OCI-LY1 (cell line): ENCODE measurements around the gene ZNF618.

Experiments used
- H2AFZ ChIP-seq: fragments of 200-600 bp; sonication (generic), shearing (Covaris generic); 2 replicates; pipeline ENCODE4 v1.6.0; 2014; ENCODE audit warnings: antibody characterized with exemption, mild to moderate bottlenecking, low read length
- H3F3A ChIP-seq: fragments of 200-600 bp; sonication (generic), shearing (Covaris generic); 2 replicates; pipeline ENCODE4 v1.6.0; 2014; ENCODE audit warnings: mild to moderate bottlenecking, antibody characterized with exemption, low read length, moderate library complexity; ENCODE audit not compliant: insufficient read depth
- H3K27ac ChIP-seq: fragments of 200-600 bp; sonication (generic); 2 replicates; pipeline ENCODE4 v1.5.1; 2014; ENCODE audit warnings: low read length, mixed run types, mild to moderate bottlenecking, low read depth; ENCODE audit not compliant: poor library complexity, severe bottlenecking
- H3K27me3 ChIP-seq: fragments of 200-600 bp; sonication (generic); 2 replicates; pipeline ENCODE4 v1.6.0; 2014; ENCODE audit warnings: antibody characterized with exemption, mild to moderate bottlenecking, low read length, moderate library complexity; ENCODE audit not compliant: insufficient read depth
- H3K36me3 ChIP-seq: fragments of 200-600 bp; sonication (generic); 2 replicates; pipeline ENCODE4 v1.6.1; 2014; ENCODE audit warnings: mild to moderate bottlenecking, antibody characterized with exemption, low read length, moderate library complexity, mixed read lengths; ENCODE audit not compliant: insufficient read depth
- H3K4me1 ChIP-seq: fragments of 200-600 bp; sonication (generic); 2 replicates; pipeline ENCODE4 v1.5.1; 2014; ENCODE audit warnings: mild to moderate bottlenecking, low read length, moderate library complexity; ENCODE audit not compliant: insufficient read depth, severe bottlenecking
- H3K4me2 ChIP-seq: fragments of 200-600 bp; sonication (generic), shearing (Covaris generic); 2 replicates; pipeline ENCODE4 v1.6.1; 2014; ENCODE audit warnings: low read length
- H3K4me3 ChIP-seq: fragments of 200-600 bp; sonication (generic); 2 replicates; pipeline ENCODE4 v1.5.1; 2014; ENCODE audit warnings: low read length, low read depth, mild to moderate bottlenecking, mixed read lengths; ENCODE audit not compliant: poor library complexity, severe bottlenecking
- H3K79me2 ChIP-seq: fragments of 200-600 bp; shearing (Covaris generic); 2 replicates; pipeline ENCODE4 v1.6.1; 2016; ENCODE audit warnings: mixed run types, low read length, mixed read lengths; ENCODE audit not compliant: insufficient read depth
- H3K9ac ChIP-seq: fragments of 200-600 bp; sonication (generic), shearing (Covaris generic); 2 replicates; pipeline ENCODE4 v1.6.1; 2014; ENCODE audit warnings: mild to moderate bottlenecking, low read length, mixed read lengths
- H3K9me2 ChIP-seq: fragments of 200-600 bp; sonication (generic), shearing (Covaris generic); 2 replicates; pipeline ENCODE4 v1.6.1; 2014; ENCODE audit warnings: low read depth, mild to moderate bottlenecking, low read length, mixed read lengths
- H3K9me3 ChIP-seq: fragments of 200-600 bp; shearing (Covaris generic); 2 replicates; pipeline ENCODE4 v1.6.1; 2014; ENCODE audit warnings: low read length, mixed read lengths
- H4K20me1 ChIP-seq: fragments of 200-600 bp; sonication (generic), shearing (Covaris generic); 2 replicates; pipeline ENCODE4 v1.6.0; 2016; ENCODE audit warnings: mild to moderate bottlenecking, low read length; ENCODE audit not compliant: insufficient read depth
- CTCF ChIP-seq: fragments of 200-600 bp; sonication (generic), shearing (Covaris generic); IDR thresholded peaks from 2 replicates; pipeline ENCODE4 v1.5.1; 2017; ENCODE audit warnings: mild to moderate bottlenecking, antibody characterized with exemption, low read length, moderate library complexity, mixed read lengths
- EZH2 ChIP-seq: fragments of 200-600 bp; sonication (generic), shearing (Covaris generic); IDR thresholded peaks from 2 replicates; pipeline ENCODE4 v1.8.0; 2017; ENCODE audit warnings: borderline replicate concordance, mixed run types, mild to moderate bottlenecking, antibody characterized with exemption, low read length, moderate library complexity, mixed read lengths

Gene ZNF618

DNA sequence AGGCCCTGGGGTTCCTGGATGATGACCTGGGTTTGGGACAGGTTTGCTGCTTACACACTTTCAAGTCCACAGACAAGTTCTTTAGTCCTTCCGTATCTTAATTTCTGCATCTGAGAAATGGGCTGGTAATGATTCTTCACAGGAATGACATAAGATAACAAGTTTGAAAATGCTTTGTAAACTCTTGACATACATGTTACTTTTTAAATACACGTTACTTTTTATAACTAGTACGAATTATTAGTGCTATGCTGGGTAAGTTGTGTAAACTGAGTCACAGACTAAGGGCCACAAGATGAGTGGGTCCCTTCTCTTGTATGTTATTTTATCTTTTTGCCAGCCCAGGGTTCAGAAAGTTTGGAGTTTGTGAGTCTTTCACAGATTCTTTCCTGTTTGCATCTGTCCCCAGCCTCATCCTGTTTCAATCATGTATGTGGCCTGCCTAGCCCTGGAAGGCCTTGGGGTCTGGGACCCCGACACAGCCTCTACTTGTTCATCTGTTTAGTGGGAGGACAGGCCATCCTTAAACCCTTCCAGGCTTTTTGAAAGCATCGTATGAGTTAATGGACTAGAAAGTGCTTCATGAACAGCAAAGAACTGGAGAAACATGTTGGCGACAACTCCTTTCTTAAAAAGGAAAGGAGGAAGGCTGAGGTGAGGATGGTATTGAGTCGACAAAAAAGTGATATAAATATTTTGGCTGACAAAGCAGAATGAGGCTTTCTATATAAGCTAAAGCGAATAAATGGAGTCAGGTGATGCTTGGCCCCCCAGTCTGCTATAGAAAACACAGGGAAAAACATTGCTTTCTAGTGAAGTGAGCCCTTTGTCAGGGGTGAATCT, 9.3 kb downstream of the ZNF618 start:
- no peak overlapping the region for H2AFZ ChIP-seq
- no peak overlapping the region for H3K4me3 ChIP-seq
- no peaks in the 10 kb centered on the region; the same call in none of the 2 replicates for H3K27me3 ChIP-seq
- no peaks in the 10 kb centered on the region for H3K9me3 ChIP-seq
- H3K9ac ChIP-seq = no peak overlapping the region
- H3K4me2 ChIP-seq = no peak overlapping the region
- no peaks in the 10 kb centered on the region for H3K79me2 ChIP-seq
- no peaks in the 10 kb centered on the region for H3K4me1 ChIP-seq
- H3K36me3 ChIP-seq = no peaks in the 10 kb centered on the region
- H4K20me1 ChIP-seq = no peaks in the 10 kb centered on the region
- no peaks in the 10 kb centered on the region for H3K9me2 ChIP-seq
- TF ChIP-seq CTCF = no peak
- no peak for TF ChIP-seq EZH2
- no peaks in the 10 kb centered on the region for H3F3A ChIP-seq
- no peak overlapping the region for H3K27ac ChIP-seq

DNA sequence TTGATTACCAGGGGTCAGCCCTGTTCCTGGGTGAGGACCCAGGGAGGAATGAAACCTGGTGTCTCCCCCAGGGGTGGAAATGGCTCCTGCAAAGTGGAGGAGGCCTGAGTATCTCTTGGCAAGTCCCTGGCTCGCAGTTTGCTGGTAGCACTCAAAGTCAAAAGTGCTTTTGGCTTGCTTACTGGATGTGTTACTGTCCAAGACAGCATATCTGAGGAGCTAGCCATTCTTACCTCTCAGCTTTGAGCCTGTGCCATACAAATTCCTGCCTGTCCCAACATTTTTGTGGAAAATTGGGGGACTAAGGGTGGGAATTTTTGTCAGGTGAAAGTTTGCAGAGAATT, 9.9 kb downstream of the ZNF618 start:
- Histone ChIP-seq H3K79me2 (no peaks in the 10 kb centered on the region), H3K27me3 (no peaks in the 10 kb centered on the region; the same call in none of the 2 replicates), H3K4me3 (no peak overlapping the region), H3F3A (no peaks in the 10 kb centered on the region), H3K36me3 (no peaks in the 10 kb centered on the region), H2AFZ (no peak overlapping the region), H3K27ac (no peak overlapping the region), H3K9me2 (no peaks in the 10 kb centered on the region), H3K4me2 (no peak overlapping the region), H4K20me1 (no peaks in the 10 kb centered on the region), H3K9me3 (no peaks in the 10 kb centered on the region), H3K4me1 (no peaks in the 10 kb centered on the region), H3K9ac (no peak overlapping the region)
- TF ChIP-seq CTCF = no peak
- no peak for TF ChIP-seq EZH2

- H3K9me2 ChIP-seq = no peaks in the 10 kb centered on the region
- H3K27me3 ChIP-seq = no peaks in the 10 kb centered on the region; the same call in none of the 2 replicates
- H3K4me1 ChIP-seq = no peaks in the 10 kb centered on the region
- no peak overlapping the region for H3K27ac ChIP-seq
- H3K9ac ChIP-seq = no peak overlapping the region
- no peaks in the 10 kb centered on the region for H4K20me1 ChIP-seq
- H3K9me3 ChIP-seq = no peaks in the 10 kb centered on the region
- TF ChIP-seq CTCF (no peak), EZH2 (no peak)
- no peaks in the 10 kb centered on the region for H3F3A ChIP-seq
- no peaks in the 10 kb centered on the region for H3K36me3 ChIP-seq
- H3K79me2 ChIP-seq = no peaks in the 10 kb centered on the region
- no peak overlapping the region for H2AFZ ChIP-seq
- H3K4me3 ChIP-seq = no peak overlapping the region
- no peak overlapping the region for H3K4me2 ChIP-seq
Measured at GRCh38 chr9:113886466-113886865, 10.4 kb downstream of the ZNF618 start.
